ENCODE measurements around the gene EXOC7. TPM values are rescaled to one million over a fixed set of nuclear protein-coding genes. Genes with fewer than 3 reads are reported as not detected.
A peak's percentile ranks its signal among the peaks of the same experiment; 100 is the strongest.

Gene EXOC7
- total RNA-seq, 1 experiment from 2014 or later, result 117 TPM

- Histone ChIP-seq H3K27me3 (replicated peaks; ENCODE audit: insufficient read depth, low read depth, low read length, poor library complexity) (peaks cover 71% of the 10 kb centered on the region), H3K36me3 (ENCODE audit: insufficient read depth, low read length, poor library complexity, severe bottlenecking) (no peaks in the 10 kb centered on the region), H3K4me3 (ENCODE audit: low read depth, low read length, poor library complexity, severe bottlenecking) (peak overlapping the region; percentile 24), H3K27ac (ENCODE audit: low read depth, low read length, poor library complexity, severe bottlenecking) (no peak overlapping the region), H3K4me1 (ENCODE audit: insufficient read depth, low read length, poor library complexity, severe bottlenecking) (peaks cover 17% of the 10 kb centered on the region), H3K9me3 (ENCODE audit: low read depth, low read length, poor library complexity, severe bottlenecking) (no peaks in the 10 kb centered on the region)
- ChIA-PET CTCF (interaction anchor here (0.5 kb wide), 1 partner anchor 57 kb away, joined by 3 read pairs; no protein-coding TSS in a partner anchor), POLR2A (ENCODE audit: low non-redundant PET) (no interaction called here)
- TF ChIP-seq CTCF (conservative IDR thresholded peaks at IDR 0.05; ENCODE audit: low read depth, low read length) (peak; percentile 46), EZH2 (IDR thresholded peaks at IDR 0.05; ENCODE audit: borderline replicate concordance, low read depth, low read length, poor library complexity, severe bottlenecking) (peak; percentile 21)
- peak; percentile 67 for DNase-seq (ENCODE audit: low spot score)
- BruUV-seq (replicated peaks), result no TSS peak
- intact Hi-C loops (cut with micrococcal nuclease; ENCODE audit: unreplicated experiment), result loop anchor here (10.0 kb wide), 1 partner anchor 61 kb away; no protein-coding TSS in a partner anchor
Observed at GRCh38 chr17:76075364-76076145, 28.0 kb downstream of the EXOC7 start.

- intact Hi-C loops (cut with micrococcal nuclease; ENCODE audit: unreplicated experiment), result loop anchor here (10.0 kb wide), 1 partner anchor 60 kb away; no protein-coding TSS in a partner anchor
- Histone ChIP-seq H3K4me1 (ENCODE audit: insufficient read depth, low read length, poor library complexity, severe bottlenecking) (peaks cover 18% of the 10 kb centered on the region), H3K4me3 (ENCODE audit: low read depth, low read length, poor library complexity, severe bottlenecking) (peak within 1 kb of the TSS; percentile 24), H3K27me3 (replicated peaks; ENCODE audit: insufficient read depth, low read depth, low read length, poor library complexity) (peaks cover 64% of the 10 kb centered on the region), H3K36me3 (ENCODE audit: insufficient read depth, low read length, poor library complexity, severe bottlenecking) (no peaks in the 10 kb centered on the region), H3K27ac (ENCODE audit: low read depth, low read length, poor library complexity, severe bottlenecking) (no peak within 1 kb of the TSS), H3K9me3 (ENCODE audit: low read depth, low read length, poor library complexity, severe bottlenecking) (no peaks in the 10 kb centered on the region)
- POLR2A ChIA-PET (ENCODE audit: low non-redundant PET), result no interaction called here
- no TSS peak for BruUV-seq (replicated peaks)
- TF ChIP-seq CTCF (conservative IDR thresholded peaks at IDR 0.05; ENCODE audit: low read depth, low read length) (no peak), EZH2 (IDR thresholded peaks at IDR 0.05; ENCODE audit: borderline replicate concordance, low read depth, low read length, poor library complexity, severe bottlenecking) (peak; percentile 82)
- no peak for DNase-seq (ENCODE audit: low spot score)
- CTCF ChIA-PET, result interaction anchor here (0.5 kb wide), 1 partner anchor 56 kb away, joined by 3 read pairs; no protein-coding TSS in a partner anchor
Observed at GRCh38 chr17:76074390-76075363, 28.9 kb downstream of the EXOC7 start, which contains the start of gene GALR2. Gene GALR2 (plus strand): TSS chr17:76074781. CDS start chr17:76074884, 103 bp downstream.

DNA sequence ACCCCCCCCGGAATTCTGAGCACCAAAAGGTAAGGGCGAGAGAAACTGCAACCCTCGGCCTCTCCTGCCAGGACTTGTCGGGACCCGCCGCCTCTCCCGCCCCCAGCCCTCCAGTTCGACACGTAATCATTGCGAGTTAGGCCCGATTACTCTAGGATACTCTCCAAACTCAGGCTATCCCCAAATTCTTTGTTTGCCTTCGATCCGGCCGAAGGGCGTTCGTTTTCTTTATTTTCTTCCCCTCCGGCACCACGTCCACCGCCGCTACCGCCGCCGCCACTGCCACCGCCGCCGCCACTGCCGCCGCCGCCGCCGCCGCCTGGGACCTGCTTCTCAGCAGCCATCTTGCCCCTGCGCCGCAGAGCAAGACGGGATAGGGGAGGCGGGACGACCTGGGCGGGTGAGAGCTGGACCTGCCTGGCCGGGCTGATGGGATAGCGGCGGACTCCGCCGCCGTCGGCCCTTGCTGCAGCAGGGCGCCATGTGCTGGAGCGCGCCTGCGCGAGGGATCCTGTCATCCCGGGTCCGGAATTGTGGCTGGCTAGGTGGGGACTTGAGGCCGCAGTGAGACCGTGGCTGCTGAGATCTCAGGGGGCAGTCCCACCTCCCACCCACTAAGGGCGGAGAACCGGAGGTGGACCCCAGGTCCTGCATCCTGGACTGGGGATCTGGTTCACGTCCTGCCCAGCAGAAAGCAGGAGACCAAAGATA lies 31.3 kb downstream of the EXOC7 start, which contains the start of gene SRP68:
Gene SRP68 (minus strand): TSS at position 370 of the 711 bp plus-strand sequence. CDS start 26 bp downstream, at position 344.
- BruUV-seq (replicated peaks), result no TSS peak
- CTCF ChIA-PET, result no interaction called here
- peak within 1 kb of the TSS; percentile 77 for H3K4me3 ChIP-seq (ENCODE audit: low read depth, low read length, poor library complexity, severe bottlenecking)
- peaks cover 40% of the 10 kb centered on the region for H3K27me3 ChIP-seq (replicated peaks; ENCODE audit: insufficient read depth, low read depth, low read length, poor library complexity)
- peak; percentile 93 for DNase-seq (ENCODE audit: low spot score)
- no peak for TF ChIP-seq CTCF (conservative IDR thresholded peaks at IDR 0.05; ENCODE audit: low read depth, low read length)
- no peak for TF ChIP-seq EZH2 (IDR thresholded peaks at IDR 0.05; ENCODE audit: borderline replicate concordance, low read depth, low read length, poor library complexity, severe bottlenecking)
- peaks cover 4% of the 10 kb centered on the region for H3K36me3 ChIP-seq (ENCODE audit: insufficient read depth, low read length, poor library complexity, severe bottlenecking)
- H3K9me3 ChIP-seq (ENCODE audit: low read depth, low read length, poor library complexity, severe bottlenecking), result no peaks in the 10 kb centered on the region
- H3K4me1 ChIP-seq (ENCODE audit: insufficient read depth, low read length, poor library complexity, severe bottlenecking), result peaks cover 18% of the 10 kb centered on the region
- peak within 1 kb of the TSS; percentile 88 for H3K27ac ChIP-seq (ENCODE audit: low read depth, low read length, poor library complexity, severe bottlenecking)
- POLR2A ChIA-PET (ENCODE audit: low non-redundant PET), result no interaction called here
- intact Hi-C loops (cut with micrococcal nuclease; ENCODE audit: unreplicated experiment), result loop anchor here (10.0 kb wide), 1 partner anchor 58 kb away; no protein-coding TSS in a partner anchor

All from A673 (cell line).